HG03342 (cell line): ENCODE results near the gene TIMM10B.
"Not testable (repeated sequence)": the region's sequence is repeated elsewhere in the genome, so short reads cannot be mapped to it uniquely, and the experiment has no call there.

Experiments used
- ATAC-seq: cut with Tn5 transposase; IDR thresholded peaks from one replicate; pipeline ENCODE4 v1.9.1; 2021; ENCODE audit warnings: mild to moderate bottlenecking, moderate library complexity; ENCODE audit not compliant: unreplicated experiment

TIMM10B gene

DNA sequence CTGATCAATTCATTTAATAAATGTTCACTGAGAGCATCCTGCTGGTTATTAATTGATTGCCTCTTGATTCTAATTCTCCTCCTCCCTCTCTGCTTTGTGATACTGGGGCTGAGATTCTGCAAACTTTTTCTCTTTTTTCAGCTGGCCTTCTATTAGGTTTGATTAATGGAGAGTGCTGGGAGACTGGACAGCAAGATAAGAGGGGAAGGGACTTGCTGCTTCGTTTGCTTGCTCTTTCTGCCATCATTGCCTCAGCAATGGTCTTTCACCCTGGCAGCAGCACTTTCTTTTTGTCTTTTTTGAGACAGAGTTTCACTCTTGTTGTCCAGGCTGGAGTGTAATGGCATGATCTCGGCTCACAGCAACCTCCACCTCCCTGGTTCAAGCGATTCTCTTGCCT lies 22.9 kb downstream of the TIMM10B start:
- ATAC-seq, result no peak

DNA sequence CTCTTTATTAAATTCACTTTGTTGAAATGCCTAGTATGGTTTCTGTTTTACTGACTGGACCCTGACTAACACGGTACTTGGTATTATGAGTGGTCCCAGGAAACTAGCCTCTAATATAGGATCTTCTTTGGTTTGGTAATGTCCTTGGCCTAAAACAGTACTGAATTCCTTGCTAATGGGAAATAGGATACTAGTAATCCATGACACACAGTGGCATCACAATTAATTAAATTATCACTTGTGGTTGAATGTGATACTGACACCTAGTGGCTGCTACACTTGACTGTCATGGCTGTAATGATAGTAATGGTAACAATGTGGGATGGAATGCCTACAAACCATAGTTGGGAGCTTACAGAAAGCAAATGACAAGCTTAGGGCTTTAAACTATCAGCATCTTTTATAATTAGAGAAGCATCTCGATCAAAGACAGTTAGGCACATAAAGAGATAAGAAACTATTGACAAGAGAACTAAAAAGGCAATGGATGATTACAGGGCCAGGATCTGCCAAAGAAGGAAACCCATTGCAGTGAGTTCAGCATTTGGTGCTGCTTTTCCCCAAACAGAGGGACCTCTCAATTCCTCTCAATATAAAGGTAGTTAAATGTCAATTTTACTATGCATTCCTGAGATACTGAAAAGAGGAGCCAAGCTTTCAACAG lies 24.4 kb downstream of the TIMM10B start:
- no peak for ATAC-seq

DNA sequence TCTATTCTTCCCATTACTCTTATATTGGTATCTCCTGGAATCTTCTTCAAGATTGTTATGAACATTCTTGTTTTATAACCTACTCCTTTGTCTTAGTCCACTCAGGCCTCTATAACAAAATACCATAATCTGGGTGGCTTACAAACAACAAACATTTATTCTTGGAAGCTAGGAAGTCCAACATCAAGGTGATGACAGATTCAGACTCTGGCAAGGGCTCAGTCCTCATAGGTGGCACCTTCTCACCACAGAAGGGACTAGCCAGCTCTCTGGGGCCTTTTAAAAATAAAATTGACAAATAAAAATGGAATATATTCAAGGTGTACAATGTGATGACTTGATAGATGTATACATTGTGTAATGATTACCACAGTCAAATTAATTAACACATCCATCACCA lies 35.6 kb downstream of the TIMM10B start:
- no peak for ATAC-seq

GRCh38 chr11:6520265-6520664 lies 39.0 kb downstream of the TIMM10B start:
- ATAC-seq, result no peak

- not testable (repeated sequence) for ATAC-seq
Observed at GRCh38 chr11:6521946-6522345, 40.6 kb downstream of the TIMM10B start.

GRCh38 chr11:6523253-6523652 lies 42.0 kb downstream of the TIMM10B start:
- ATAC-seq, result no peak

DNA sequence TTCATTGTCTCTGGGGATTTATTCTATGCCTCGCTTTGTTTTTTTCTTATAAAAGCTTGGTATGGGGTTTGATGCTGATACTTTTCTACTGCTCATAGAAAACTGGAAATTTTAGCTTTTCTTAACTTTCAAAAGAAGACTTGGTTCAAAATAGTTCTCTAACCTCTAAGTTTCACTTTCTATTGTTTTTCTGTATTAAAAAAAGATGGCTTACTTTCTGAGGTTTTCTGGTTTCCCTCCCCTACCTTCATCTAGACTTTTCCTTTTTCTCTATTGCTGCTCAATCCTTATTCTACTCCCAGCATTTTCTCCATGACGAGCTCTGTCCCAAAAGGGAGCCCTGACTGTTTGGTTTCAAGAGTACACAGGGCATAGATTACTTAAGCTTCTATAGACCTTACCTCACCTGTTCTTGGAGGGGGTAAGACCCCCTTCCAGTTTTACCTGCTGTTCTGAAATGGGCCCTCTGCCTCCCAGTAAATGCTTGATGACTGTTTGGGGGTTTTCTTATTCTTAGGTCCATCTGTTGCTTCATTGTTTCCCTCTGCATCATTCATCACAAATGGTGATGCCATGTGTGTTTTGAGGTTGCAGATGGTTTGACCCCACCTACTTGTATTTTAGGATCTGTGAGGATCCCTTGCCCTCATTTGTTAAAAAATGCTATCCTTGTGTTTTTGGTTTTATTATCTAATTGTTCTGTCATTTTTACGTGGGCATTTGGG lies 45.3 kb downstream of the TIMM10B start:
- no peak for ATAC-seq

DNA sequence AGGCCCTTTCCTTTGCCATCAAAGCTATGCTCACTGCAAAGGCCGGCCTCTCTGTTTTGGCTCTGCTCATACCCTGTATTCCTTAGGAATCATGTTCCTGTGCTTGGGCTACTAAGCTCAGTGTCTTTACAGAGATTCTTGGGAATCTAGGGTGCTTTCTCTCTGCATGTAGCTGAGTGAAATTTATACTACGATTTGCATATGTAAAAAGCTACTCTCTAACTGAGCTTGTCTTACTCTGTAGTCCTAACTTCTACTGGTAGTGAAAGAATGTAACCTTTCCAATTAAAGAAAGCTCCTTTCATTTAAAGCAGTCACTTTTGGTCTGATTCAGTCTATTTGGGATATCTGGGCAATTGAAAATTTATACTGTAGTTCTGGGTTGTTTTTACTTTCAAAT lies 48.0 kb downstream of the TIMM10B start:
- ATAC-seq, result no peak

DNA sequence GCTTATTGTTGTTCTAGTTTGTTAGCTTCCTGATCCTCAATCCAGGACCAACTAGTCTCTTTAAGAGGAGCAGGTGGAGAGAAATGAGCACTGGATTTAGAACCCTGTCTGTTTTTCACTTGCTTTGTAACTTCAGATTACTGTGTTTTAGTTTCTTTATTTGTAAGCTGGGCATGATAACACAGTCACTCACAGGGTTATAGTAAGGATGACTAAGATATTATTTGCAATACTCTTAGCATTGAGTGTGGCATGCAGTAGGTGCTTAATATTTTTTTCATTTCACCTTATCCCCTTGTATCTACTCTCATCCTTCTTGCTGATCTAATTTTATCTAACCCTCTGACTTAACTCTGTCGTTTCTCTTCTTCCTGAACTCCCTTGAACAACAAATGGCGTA lies 49.5 kb downstream of the TIMM10B start:
- ATAC-seq, result no peak

DNA sequence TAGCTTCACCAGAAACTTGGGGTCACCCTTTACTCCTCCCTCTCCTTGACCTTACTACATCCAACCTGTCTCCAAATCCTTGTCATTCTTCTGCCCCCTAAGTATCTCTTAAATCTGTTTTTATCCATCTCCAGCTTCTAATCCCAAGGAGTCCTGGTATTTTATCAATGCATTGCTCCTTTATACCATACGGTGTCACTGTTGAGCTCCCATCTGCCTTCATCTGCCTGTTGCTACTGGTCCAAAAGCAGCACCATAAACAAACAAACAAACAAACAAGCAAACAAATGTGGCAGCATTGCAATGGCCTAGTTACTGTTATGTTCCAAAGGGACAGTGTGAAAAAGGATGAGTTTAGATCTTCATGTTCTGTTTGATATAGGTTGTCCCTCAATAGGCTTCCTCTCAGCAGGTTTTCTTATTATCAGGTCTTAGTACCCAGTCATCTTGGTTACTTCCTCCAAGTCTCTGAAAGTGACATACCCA lies 50.0 kb downstream of the TIMM10B start:
- peak; percentile 70 for ATAC-seq
